Heart left ventricle (tissue), 13 donors: Measurements from ENCODE around the gene GLI2.

Experiments used
- POLR2A ChIP-seq, 2 donors: fragments of 450-650 bp; IDR thresholded peaks; one replicate each; pipeline ENCODE4 v1.6.1; 2017; ENCODE audit warnings: antibody characterized with exemption in 2 of 2, mild to moderate bottlenecking in 2 of 2, moderate library complexity in 2 of 2
- TF ChIP-seq, protein P1 (sequence below), 12 donors: fragments of 200-600 bp; sonication (generic) in 4 of 12; IDR thresholded peaks; one replicate each; pipeline versions ENCODE4 v1.5.0 to v1.8.0; 2018 to 2022; ENCODE audit warnings: antibody characterized with exemption in 12 of 12, mild to moderate bottlenecking in 5 of 12
- donor health status: ischemic (EF 13 %, LVEDD 7.1; RV severe dilation, severe dysfunction).
- donor health status: DM: no; HTN: yes; CAD: no.
- donor health status: DM: no; HTN: no; CAD: no.
- donor health status: ischemic (EF 25% LVEDD 6.9; RV normal size, moderate dysfunction).
- donor health status: ischemic (EF 25% LVEDD 5.7; RV mildly dilated, moderate dysfunction).
- donor health status: ischemic (EF 35%, LVEDD 5.7; RV mildly dilated, moderate dysfunction).
- donor health status: nonischemic (EF 11% LVEDD 7.7; RV severe dilation, severe dysfunction).
- donor health status: DM: yes; HTN: yes; CAD: no.
- donor health status: PGD.
- donor health status: ischemic (EF 29% LVEDD 5.4; RV normal size, mild dysfunction).
- donor health status: nonischemic (EF 23%, LVEDD 6.1; RV moderate dilation, normal function).

- no peak for TF ChIP-seq POLR2A (IDR thresholded peaks at IDR 0.05)
- TF ChIP-seq, protein P1, sequence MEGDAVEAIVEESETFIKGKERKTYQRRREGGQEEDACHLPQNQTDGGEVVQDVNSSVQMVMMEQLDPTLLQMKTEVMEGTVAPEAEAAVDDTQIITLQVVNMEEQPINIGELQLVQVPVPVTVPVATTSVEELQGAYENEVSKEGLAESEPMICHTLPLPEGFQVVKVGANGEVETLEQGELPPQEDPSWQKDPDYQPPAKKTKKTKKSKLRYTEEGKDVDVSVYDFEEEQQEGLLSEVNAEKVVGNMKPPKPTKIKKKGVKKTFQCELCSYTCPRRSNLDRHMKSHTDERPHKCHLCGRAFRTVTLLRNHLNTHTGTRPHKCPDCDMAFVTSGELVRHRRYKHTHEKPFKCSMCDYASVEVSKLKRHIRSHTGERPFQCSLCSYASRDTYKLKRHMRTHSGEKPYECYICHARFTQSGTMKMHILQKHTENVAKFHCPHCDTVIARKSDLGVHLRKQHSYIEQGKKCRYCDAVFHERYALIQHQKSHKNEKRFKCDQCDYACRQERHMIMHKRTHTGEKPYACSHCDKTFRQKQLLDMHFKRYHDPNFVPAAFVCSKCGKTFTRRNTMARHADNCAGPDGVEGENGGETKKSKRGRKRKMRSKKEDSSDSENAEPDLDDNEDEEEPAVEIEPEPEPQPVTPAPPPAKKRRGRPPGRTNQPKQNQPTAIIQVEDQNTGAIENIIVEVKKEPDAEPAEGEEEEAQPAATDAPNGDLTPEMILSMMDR (IDR thresholded peaks at IDR 0.05) = no peak
Observed at GRCh38 chr2:120687210-120687609, 48.5 kb upstream of the GLI2 start.
